Measurements from ENCODE around the gene SPAG7.

The SPAG7 gene

DNA sequence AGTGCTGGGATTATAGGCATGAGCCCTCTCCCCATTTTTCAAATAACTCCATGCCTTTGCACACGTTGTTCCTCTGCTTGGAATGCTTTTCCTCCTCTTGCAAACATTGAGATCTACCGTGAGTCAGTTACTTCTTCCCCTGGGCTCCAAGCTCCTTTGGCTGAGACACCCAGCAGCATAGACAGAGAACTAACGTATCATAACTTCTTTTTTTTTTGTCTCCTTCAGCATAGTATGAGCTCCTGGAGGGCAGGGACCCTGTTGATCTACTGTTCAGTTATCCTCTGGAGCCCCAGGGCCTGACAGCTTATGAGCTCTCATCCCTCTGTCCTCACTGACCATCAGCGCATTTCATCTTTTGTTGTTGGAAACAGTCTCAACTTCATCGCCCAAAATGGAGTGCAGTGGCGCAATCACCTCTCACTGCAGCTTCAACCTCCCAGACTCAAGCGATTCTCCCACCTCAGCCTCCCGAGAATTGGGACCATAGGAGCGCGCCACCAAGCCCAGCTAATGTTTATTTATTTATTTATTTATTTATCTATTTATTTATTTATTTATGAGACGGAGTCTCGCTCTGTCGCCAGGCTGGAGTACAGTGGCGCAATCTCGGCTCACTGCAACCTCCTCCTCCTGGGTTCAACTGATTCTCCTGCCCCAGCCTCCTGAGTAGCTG lies 2.2 kb downstream of the SPAG7 start:
- TF ChIP-seq EZH2phosphoT487 (IDR thresholded peaks at IDR 0.05; ENCODE audit: borderline replicate concordance, low read length) (no peak), CTCF (IDR thresholded peaks at IDR 0.05; ENCODE audit: low read depth, low read length, poor library complexity, severe bottlenecking) (no peak)
- H3K27me3 ChIP-seq (ENCODE audit: control insufficient read depth, low read length) = no peaks in the 10 kb centered on the region
- peak overlapping the region; percentile 78; the same call in 1 of the 2 replicates for H3K4me2 ChIP-seq (ENCODE audit: low read length)
- H3K4me1 ChIP-seq (ENCODE audit: control insufficient read depth, low read length) = peaks cover 19% of the 10 kb centered on the region
- no peaks in the 10 kb centered on the region for H3K9me3 ChIP-seq (ENCODE audit: control insufficient read depth, insufficient read depth, low read length)
- H3F3A ChIP-seq (ENCODE audit: control insufficient read depth, insufficient read depth) = no peaks in the 10 kb centered on the region; the same call in 1 of the 2 replicates
- no peak overlapping the region for H3K27ac ChIP-seq (ENCODE audit: low read depth, low read length)
- peaks cover 29% of the 10 kb centered on the region for H3K79me2 ChIP-seq (ENCODE audit: control insufficient read depth, low read length)
- no peak overlapping the region for H3K4me3 ChIP-seq (ENCODE audit: low read length)
- peaks cover 34% of the 10 kb centered on the region for H3K36me3 ChIP-seq (ENCODE audit: control insufficient read depth, low read length)
- no peaks in the 10 kb centered on the region for H4K20me1 ChIP-seq (ENCODE audit: control insufficient read depth, insufficient read depth, low read depth, low read length)
- H3K9me2 ChIP-seq (replicated peaks; ENCODE audit: control insufficient read depth, low read length) = no peaks in the 10 kb centered on the region

DNA sequence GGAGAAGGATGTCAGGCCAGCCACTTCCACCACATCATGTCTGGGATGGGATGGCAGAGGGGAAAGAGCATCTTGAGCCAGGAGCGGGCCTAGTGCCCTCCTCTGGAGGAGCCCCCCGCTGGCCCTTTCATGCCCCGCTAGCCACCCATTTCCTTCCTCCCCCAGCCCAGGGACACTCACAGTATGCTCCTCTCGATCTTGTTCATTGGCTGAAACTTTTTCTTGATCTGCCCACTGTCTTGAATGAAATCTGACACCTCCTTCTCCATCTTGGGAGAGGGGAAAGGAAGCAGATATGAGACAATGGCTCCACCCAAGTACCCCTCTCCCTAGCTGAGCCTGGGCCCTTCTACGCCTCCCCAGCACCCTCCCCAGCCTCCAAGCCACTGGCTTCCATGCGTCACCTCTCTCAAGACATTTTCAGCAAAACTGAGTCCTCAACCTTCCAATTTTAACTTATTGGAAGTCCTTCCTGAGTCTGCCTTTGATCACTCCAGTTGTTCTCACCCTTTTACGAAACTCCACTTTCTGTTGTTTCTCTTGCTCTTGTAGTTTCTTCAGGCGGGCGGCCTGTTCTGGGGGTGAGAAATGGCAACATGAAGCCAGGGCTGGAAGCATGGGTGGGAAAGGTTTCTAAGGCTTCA lies 7.2 kb downstream of the SPAG7 start:
- Histone ChIP-seq H3K4me3 (ENCODE audit: low read length) (no peak overlapping the region), H3K4me2 (ENCODE audit: low read length) (no peak overlapping the region), H3K36me3 (ENCODE audit: control insufficient read depth, low read length) (peaks cover 18% of the 10 kb centered on the region), H3F3A (ENCODE audit: control insufficient read depth, insufficient read depth) (peaks cover 6% of the 10 kb centered on the region; the same call in 1 of the 2 replicates), H3K4me1 (ENCODE audit: control insufficient read depth, low read length) (no peaks in the 10 kb centered on the region), H3K27me3 (ENCODE audit: control insufficient read depth, low read length) (no peaks in the 10 kb centered on the region), H3K27ac (ENCODE audit: low read depth, low read length) (no peak overlapping the region), H4K20me1 (ENCODE audit: control insufficient read depth, insufficient read depth, low read depth, low read length) (no peaks in the 10 kb centered on the region), H3K9me3 (ENCODE audit: control insufficient read depth, insufficient read depth, low read length) (no peaks in the 10 kb centered on the region), H3K9me2 (replicated peaks; ENCODE audit: control insufficient read depth, low read length) (no peaks in the 10 kb centered on the region), H3K79me2 (ENCODE audit: control insufficient read depth, low read length) (peaks cover 4% of the 10 kb centered on the region)
- no peak for TF ChIP-seq CTCF (IDR thresholded peaks at IDR 0.05; ENCODE audit: low read depth, low read length, poor library complexity, severe bottlenecking)

DNA sequence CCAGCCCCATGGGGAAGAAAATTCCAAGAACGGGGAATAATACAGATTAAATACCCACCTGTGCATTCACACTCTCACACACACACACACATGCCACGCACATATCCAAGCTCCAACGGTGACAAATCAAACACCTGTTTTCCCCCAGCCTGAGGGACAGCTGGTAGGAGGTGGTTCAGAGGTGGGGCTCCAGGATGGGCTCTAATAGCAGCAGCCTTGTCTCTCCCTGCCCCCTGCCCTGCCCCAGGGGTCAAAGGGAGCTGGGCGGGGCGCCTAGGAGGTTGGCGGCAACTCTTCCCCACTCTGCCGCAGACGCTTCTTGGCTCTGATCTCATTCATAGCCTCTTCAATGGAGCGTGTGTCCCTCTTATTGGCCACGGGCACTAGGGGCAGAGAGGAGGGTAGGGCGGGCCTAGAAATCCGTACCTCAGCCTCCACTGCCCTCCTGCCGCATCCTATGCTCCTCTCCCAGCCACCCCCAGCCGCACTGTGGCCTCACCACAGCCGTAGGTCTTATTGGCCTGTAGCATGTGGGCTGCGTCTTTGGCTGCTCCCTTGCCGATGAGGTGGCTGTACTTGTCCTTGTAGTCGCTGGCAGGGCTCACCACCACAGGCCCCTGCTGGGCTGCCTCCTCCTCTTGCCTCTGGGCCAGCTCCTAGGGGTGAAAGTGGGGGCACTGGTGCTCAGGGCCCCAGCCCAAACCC lies 8.2 kb downstream of the SPAG7 start:
- peaks cover 6% of the 10 kb centered on the region; the same call in 1 of the 2 replicates for H3F3A ChIP-seq (ENCODE audit: control insufficient read depth, insufficient read depth)
- no peaks in the 10 kb centered on the region for H4K20me1 ChIP-seq (ENCODE audit: control insufficient read depth, insufficient read depth, low read depth, low read length)
- no peak overlapping the region for H3K4me3 ChIP-seq (ENCODE audit: low read length)
- no peaks in the 10 kb centered on the region for H3K4me1 ChIP-seq (ENCODE audit: control insufficient read depth, low read length)
- H3K36me3 ChIP-seq (ENCODE audit: control insufficient read depth, low read length) = peaks cover 15% of the 10 kb centered on the region
- H3K79me2 ChIP-seq (ENCODE audit: control insufficient read depth, low read length) = no peaks in the 10 kb centered on the region
- no peak overlapping the region for H3K4me2 ChIP-seq (ENCODE audit: low read length)
- H3K9me2 ChIP-seq (replicated peaks; ENCODE audit: control insufficient read depth, low read length) = no peaks in the 10 kb centered on the region
- H3K9me3 ChIP-seq (ENCODE audit: control insufficient read depth, insufficient read depth, low read length) = no peaks in the 10 kb centered on the region
- no peaks in the 10 kb centered on the region for H3K27me3 ChIP-seq (ENCODE audit: control insufficient read depth, low read length)
- no peak overlapping the region for H3K27ac ChIP-seq (ENCODE audit: low read depth, low read length)
- no peak for TF ChIP-seq CTCF (IDR thresholded peaks at IDR 0.05; ENCODE audit: low read depth, low read length, poor library complexity, severe bottlenecking)
- TF ChIP-seq EZH2phosphoT487 (IDR thresholded peaks at IDR 0.05; ENCODE audit: borderline replicate concordance, low read length) = no peak
